Stimulated activated CD8-positive, alpha-beta memory T cell treated with anti-CD3 and anti-CD28 coated beads, Interleukin-7, amount 100 ng/mL, for 4 hours (primary cell): ENCODE measurements around the gene ATRNL1.

Source experiments
- DNase-seq, 2 donors: peaks; one replicate each; pipeline ENCODE4 v3.0.0-alpha.2; 2020; ENCODE audit warnings: low read depth in 2 of 2

ATRNL1 gene

GRCh38 chr10:115977855-115978254 lies 884.7 kb downstream of the ATRNL1 start:
- DNase-seq: no peak

GRCh38 chr10:115979576-115979975 lies 886.4 kb downstream of the ATRNL1 start:
- DNase-seq: no peak

DNA sequence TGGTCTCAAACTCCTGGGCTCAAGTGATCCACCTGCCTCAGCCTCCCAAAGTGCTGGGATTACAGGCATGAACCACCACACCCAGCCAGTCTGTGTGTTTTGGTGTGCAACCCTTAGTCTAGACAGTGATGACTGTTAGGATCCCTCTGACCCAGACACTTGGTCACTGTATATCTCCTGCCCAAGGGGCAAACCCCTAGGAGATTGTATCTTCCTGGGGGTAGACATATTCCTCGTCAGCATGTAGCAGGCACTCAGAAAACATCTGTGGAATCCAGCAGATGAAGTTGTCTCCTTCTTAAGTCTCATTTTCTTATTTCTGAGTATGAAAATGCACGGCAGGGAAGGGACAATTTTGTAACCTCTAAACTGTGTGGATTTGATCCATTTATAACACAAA lies 887.3 kb downstream of the ATRNL1 start:
- no peak for DNase-seq

DNA sequence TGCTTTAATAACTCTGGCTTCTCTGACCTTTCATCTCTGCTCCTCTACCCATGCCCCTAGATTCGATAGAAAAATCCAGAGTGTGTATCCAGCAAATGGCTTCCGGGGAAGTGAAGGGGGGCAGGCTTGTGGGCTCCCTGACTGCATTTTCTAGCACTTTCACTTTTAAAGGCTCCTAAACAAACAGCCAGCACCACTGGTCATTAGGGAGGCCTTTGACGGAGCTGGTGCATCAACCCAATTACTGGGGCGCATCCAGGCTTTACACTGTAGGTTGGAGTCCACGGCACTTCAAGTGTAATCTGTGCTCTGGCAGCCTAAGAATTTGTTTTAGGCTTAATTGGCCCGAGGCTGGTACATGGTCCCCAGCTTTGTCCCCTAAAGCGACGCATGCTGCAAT lies 887.9 kb downstream of the ATRNL1 start:
- DNase-seq: no peak

- DNase-seq: no peak
Measured at GRCh38 chr10:115982076-115982475, 888.9 kb downstream of the ATRNL1 start.

DNA sequence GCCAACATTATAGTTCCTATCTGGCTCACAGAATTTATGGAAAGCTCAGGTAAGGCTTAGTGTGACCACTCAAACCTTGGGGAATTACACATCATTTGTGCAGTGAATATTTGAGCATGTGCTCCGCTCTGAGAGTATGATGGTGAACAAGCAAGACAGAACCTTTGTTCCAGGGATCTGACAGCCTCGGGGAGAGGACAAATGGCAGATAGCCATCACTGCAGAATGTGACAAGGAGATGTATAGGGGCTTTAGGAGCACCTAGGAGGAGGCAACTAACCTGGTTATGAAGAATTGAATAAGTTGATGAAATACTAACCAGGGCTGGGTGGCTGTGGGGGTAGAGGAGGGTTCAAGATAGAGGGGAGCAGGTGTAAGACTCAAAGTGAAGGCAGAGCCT lies 889.4 kb downstream of the ATRNL1 start:
- DNase-seq: no peak

DNA sequence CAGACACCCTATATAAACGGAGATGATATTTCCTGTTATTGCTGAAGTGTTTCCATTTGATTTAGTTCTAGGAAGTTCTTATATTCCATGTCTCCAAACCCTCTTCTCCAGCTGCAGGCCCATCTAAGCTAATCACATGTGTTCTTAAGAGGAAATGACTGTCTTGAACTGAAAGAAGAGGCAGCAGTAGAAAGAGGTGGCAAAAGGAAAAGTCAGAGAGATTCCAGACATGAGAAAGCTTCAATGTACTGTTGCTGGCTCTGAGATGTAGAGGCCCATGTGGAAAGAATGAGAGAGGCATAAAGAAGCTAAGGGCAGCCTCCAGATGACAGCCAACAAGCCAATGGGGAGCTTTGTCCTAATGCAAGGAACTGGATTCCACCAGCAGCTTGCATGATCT lies 892.6 kb downstream of the ATRNL1 start:
- no peak for DNase-seq

- no peak for DNase-seq
Measured at GRCh38 chr10:115988380-115988779, 895.2 kb downstream of the ATRNL1 start.

GRCh38 chr10:115989621-115990020 lies 896.5 kb downstream of the ATRNL1 start:
- DNase-seq: no peak

DNA sequence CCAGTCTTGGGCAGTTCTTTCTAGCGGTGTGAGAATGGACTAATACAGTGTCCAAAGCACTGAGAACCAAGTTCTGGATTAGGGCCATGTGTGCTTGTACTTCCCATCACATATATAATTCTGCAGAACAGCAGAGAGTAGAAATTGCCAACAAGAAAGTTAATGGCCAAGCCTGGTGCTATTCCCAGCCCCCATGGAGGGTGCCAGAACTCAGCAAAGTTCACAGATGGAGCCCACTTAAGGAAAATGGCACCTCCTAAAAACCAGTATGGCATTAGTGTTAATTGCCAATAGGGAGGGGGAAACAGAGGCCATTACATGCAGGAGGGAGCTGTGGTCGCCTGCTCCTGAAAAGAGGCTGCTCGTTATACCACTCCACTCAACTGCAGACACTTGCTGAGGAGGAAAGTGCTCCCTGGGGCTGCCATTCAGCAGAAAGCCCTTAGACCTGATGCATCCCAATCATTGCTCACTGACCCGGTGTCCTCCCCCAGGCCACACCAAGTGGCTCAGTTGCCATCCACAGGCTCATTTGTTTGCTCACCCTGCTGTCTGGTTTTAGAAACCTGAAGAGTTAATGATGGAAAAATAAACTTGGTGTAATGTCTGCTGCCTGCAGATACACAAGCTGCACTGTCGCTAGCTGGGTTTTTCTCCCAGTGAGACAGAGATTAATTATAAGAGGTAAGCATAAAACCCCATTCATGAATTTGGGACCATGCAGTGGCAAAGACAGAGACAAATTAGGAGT lies 899.2 kb downstream of the ATRNL1 start:
- DNase-seq: no peak

- DNase-seq: no peak
Measured at GRCh38 chr10:115996031-115996430, 902.9 kb downstream of the ATRNL1 start.

- no peak for DNase-seq
Measured at GRCh38 chr10:115998301-115998700, 905.1 kb downstream of the ATRNL1 start.
